Brain microvascular endothelial cell (primary cell): ENCODE results near the gene ARHGAP8.
"Not testable (repeated sequence)": the region's sequence is repeated elsewhere in the genome, so short reads cannot be mapped to it uniquely, and the experiment has no call there.

Experiments
- DNase-seq: peaks from one replicate; pipeline ENCODE4 v3.0.0-alpha.2; 2020
- H3K27ac ChIP-seq: fragments of 250-450 bp; sonication (Bioruptor Pico); 2 replicates; pipeline ENCODE4 v1.5.1; 2020; ENCODE audit warnings: mild to moderate bottlenecking, moderate library complexity
- H3K27me3 ChIP-seq: fragments of 250-450 bp; sonication (Bioruptor Pico); replicated peaks from 2 replicates; pipeline ENCODE4 v1.5.1; 2020; ENCODE audit warnings: mild to moderate bottlenecking
- H3K36me3 ChIP-seq: fragments of 250-450 bp; sonication (Bioruptor Pico); replicated peaks from 2 replicates; pipeline ENCODE4 v1.5.1; 2020; ENCODE audit warnings: mild to moderate bottlenecking
- H3K4me3 ChIP-seq: 2 replicates; pipeline ENCODE4 v1.5.1; 2011; ENCODE audit warnings: low read depth, mild to moderate bottlenecking, control low read depth, low read length, moderate library complexity
- CTCF ChIP-seq: IDR thresholded peaks from 2 replicates; pipeline ENCODE4 v1.5.1; 2011; ENCODE audit warnings: low read depth, mild to moderate bottlenecking, moderate library complexity, low read length, control low read depth, inconsistent platforms; ENCODE audit errors: missing control alignments
- in situ Hi-C: cut with HindIII; loops from 2 replicates; pipeline ENCODE4 v1.10.0; 2017; ENCODE audit warnings: low sequenced_read_pairs, low pct_ligation_motif_present

Gene ARHGAP8

GRCh38 chr22:44799077-44799945, 46.9 kb downstream of the ARHGAP8 start:
- no peak for DNase-seq
- Histone ChIP-seq H3K27me3 (no peaks in the 10 kb centered on the region), H3K27ac (no peak overlapping the region), H3K36me3 (no peaks in the 10 kb centered on the region), H3K4me3 (no peak overlapping the region)
- in situ Hi-C loops, result no loop called here
- no peak for TF ChIP-seq CTCF

- in situ Hi-C loops, H3K36me3 ChIP-seq, H3K4me3 ChIP-seq, H3K27me3 ChIP-seq, H3K27ac ChIP-seq, DNase-seq: not testable (repeated sequence)
Measured at GRCh38 chr22:44799946-44800634, 47.7 kb downstream of the ARHGAP8 start.

GRCh38 chr22:44801476-44801875, 49.1 kb downstream of the ARHGAP8 start:
- H3K4me3 ChIP-seq, result no peak overlapping the region
- in situ Hi-C loops, result no loop called here
- TF ChIP-seq CTCF, result no peak
- DNase-seq, result no peak
- no peaks in the 10 kb centered on the region for H3K27me3 ChIP-seq
- H3K36me3 ChIP-seq, result no peaks in the 10 kb centered on the region
- H3K27ac ChIP-seq, result no peak overlapping the region

- in situ Hi-C loops, result no loop called here
- no peaks in the 10 kb centered on the region for H3K27me3 ChIP-seq
- no peak overlapping the region for H3K27ac ChIP-seq
- TF ChIP-seq CTCF, result no peak
- no peak for DNase-seq
- H3K36me3 ChIP-seq, result no peaks in the 10 kb centered on the region
- no peak overlapping the region for H3K4me3 ChIP-seq
Measured at GRCh38 chr22:44802071-44802700, 49.8 kb downstream of the ARHGAP8 start.

- Histone ChIP-seq H3K27ac (no peak overlapping the region), H3K36me3 (no peaks in the 10 kb centered on the region), H3K4me3 (no peak overlapping the region), H3K27me3 (no peaks in the 10 kb centered on the region)
- DNase-seq, result no peak
- in situ Hi-C loops, result no loop called here
- TF ChIP-seq CTCF, result no peak
Measured at GRCh38 chr22:44802956-44803355, 50.6 kb downstream of the ARHGAP8 start.

GRCh38 chr22:44804327-44804726, 52.0 kb downstream of the ARHGAP8 start:
- H3K27me3 ChIP-seq, result no peaks in the 10 kb centered on the region
- H3K4me3 ChIP-seq, result no peak overlapping the region
- H3K36me3 ChIP-seq, result no peaks in the 10 kb centered on the region
- H3K27ac ChIP-seq, result no peak overlapping the region
- TF ChIP-seq CTCF, result no peak
- DNase-seq, result no peak
- in situ Hi-C loops, result no loop called here
